GM12878 (cell line): ENCODE results near the gene PCDHB13. TPM values are rescaled to one million over a fixed set of nuclear protein-coding genes. Genes with fewer than 3 reads are reported as not detected.

ENCODE experiments used
- ATAC-seq: fragments of 200-7000 bp; cut with Tn5 transposase; 3 replicates; pipeline ENCODE4 v1.9.1; 2020; ENCODE audit warnings: mild to moderate bottlenecking, moderate library complexity
- BruUV-seq: library from RNA; stranded (reverse); fragments of 400-500 nt; replicated peaks from 2 replicates; lab custom pipeline; 2021; lab: Mats Ljungman, UMichigan
- CTCF ChIA-PET: fragments of 300-600 bp; sonication (Branson Sonifier 250); formaldehyde crosslinking; extraction: SDS; loops from one replicate; lab custom pipeline; 2021; ENCODE audit warnings: inconsistent platforms; lab: Yijun Ruan, JAX
- POLR2A ChIA-PET: fragments of 350-600 bp; formaldehyde crosslinking; extraction: SDS; loops from one replicate; lab custom pipeline; 2021; ENCODE audit warnings: inconsistent platforms; lab: Charles Lee
- RAD21 ChIA-PET: fragments of 300-600 bp; sonication (Branson Sonifier 250); formaldehyde crosslinking; loops from one replicate; lab custom pipeline; 2023; ENCODE audit warnings: antibody characterized with exemption; ENCODE audit not compliant: unreplicated experiment; lab: Charles Lee
- SMC1A ChIA-PET: fragments of 300-600 bp; sonication (Branson Sonifier 250); formaldehyde crosslinking; loops from one replicate; lab custom pipeline; 2023; ENCODE audit not compliant: unreplicated experiment, uncharacterized antibody; lab: Charles Lee
- DNase-seq: peaks from one replicate; pipeline ENCODE4 v3.0.0-alpha.2; 2011; ENCODE audit warnings: low read depth, low spot score
- FAIRE-seq: peaks from 3 replicates; lab custom pipeline; 2011; peaks lifted over from hg19 to GRCh38; lab: Jason Lieb, UNC
- H2AFZ ChIP-seq: 2 replicates; pipeline ENCODE4 v1.6.0; 2011; ENCODE audit warnings: low read depth, low read length, control low read depth; ENCODE audit not compliant: control insufficient read depth
- H3K27ac ChIP-seq: 2 replicates; pipeline ENCODE4 v1.5.1; 2011; ENCODE audit warnings: control low read depth; ENCODE audit not compliant: control insufficient read depth, insufficient read depth
- H3K27me3 ChIP-seq, 2 experiments: replicated peaks in 1 of 2; 2 replicates each; pipeline versions ENCODE4 v1.6.0 to v1.6.1; 2011; ENCODE audit warnings: low read length in 1 of 2; ENCODE audit not compliant: control insufficient read depth in 2 of 2, insufficient read depth in 2 of 2
- H3K36me3 ChIP-seq, 2 experiments: 2 replicates each; pipeline ENCODE4 v1.5.1; 2011; ENCODE audit warnings: low read length in 1 of 2; ENCODE audit not compliant: control insufficient read depth in 2 of 2, insufficient read depth in 2 of 2
- H3K4me1 ChIP-seq: 2 replicates; pipeline ENCODE4 v1.6.1; 2011; ENCODE audit warnings: mild to moderate bottlenecking, low read length, moderate library complexity, mixed read lengths; ENCODE audit not compliant: control insufficient read depth, insufficient read depth
- H3K4me2 ChIP-seq: 2 replicates; pipeline ENCODE4 v1.6.0; 2011; ENCODE audit warnings: control low read depth; ENCODE audit not compliant: control insufficient read depth, insufficient read depth
- H3K4me3 ChIP-seq: fragments of 200-600 bp; sonication (generic); 2 replicates; pipeline ENCODE4 v1.5.1; 2016
- H3K79me2 ChIP-seq: 2 replicates; pipeline ENCODE4 v1.6.0; 2011; ENCODE audit warnings: low read length; ENCODE audit not compliant: control insufficient read depth, insufficient read depth
- H3K9ac ChIP-seq: 2 replicates; pipeline ENCODE4 v1.8.0; 2011; ENCODE audit warnings: low read length, control low read depth, mixed read lengths; ENCODE audit not compliant: control insufficient read depth, insufficient read depth
- H3K9me3 ChIP-seq: replicated peaks from 3 replicates; pipeline ENCODE4 v1.5.1; 2011; ENCODE audit warnings: mild to moderate bottlenecking, low read length; ENCODE audit not compliant: control insufficient read depth, insufficient read depth
- H4K20me1 ChIP-seq: 2 replicates; pipeline ENCODE4 v1.6.0; 2011; ENCODE audit not compliant: control insufficient read depth, insufficient read depth
- E2F8 ChIP-seq: fragments of 450-650 bp; IDR thresholded peaks from 2 replicates; pipeline ENCODE4 v1.6.1; 2018; ENCODE audit warnings: mild to moderate bottlenecking, low read depth, moderate library complexity; ENCODE audit not compliant: partially characterized antibody
- JUNB ChIP-seq: IDR thresholded peaks from 2 replicates; pipeline ENCODE4 v1.6.1; 2016; ENCODE audit warnings: antibody characterized with exemption, mild to moderate bottlenecking
- KLF5 ChIP-seq: fragments of 450-650 bp; IDR thresholded peaks from 2 replicates; pipeline ENCODE4 v1.6.1; 2014; ENCODE audit warnings: mild to moderate bottlenecking; ENCODE audit not compliant: partially characterized antibody
- RAD21 ChIP-seq: IDR thresholded peaks from 2 replicates; pipeline ENCODE4 v1.6.1; 2011; ENCODE audit warnings: mild to moderate bottlenecking, low read depth, low read length, moderate library complexity; ENCODE audit not compliant: insufficient read depth
- RELA ChIP-seq: fragments of 450-650 bp; IDR thresholded peaks from 2 replicates; pipeline ENCODE4 v1.8.0; 2014; ENCODE audit warnings: borderline replicate concordance; ENCODE audit not compliant: partially characterized antibody
- SREBF2 ChIP-seq: IDR thresholded peaks from 2 replicates; pipeline ENCODE4 v1.6.1; 2012; ENCODE audit warnings: mild to moderate bottlenecking, low read length
- WGBS: methylation state at CpG from one replicate; pipeline ENCODE4 v1.1.6; 2016; ENCODE audit warnings: low lambda C conversion rate; ENCODE audit not compliant: insufficient replicate concordance, insufficient coverage; ENCODE audit errors: missing lambda C conversion rate; 5-methylcytosine and 5-hydroxymethylcytosine counted together
- in situ Hi-C: fragments of 300-500 bp; cut with MboI; formaldehyde crosslinking; loops from 9 replicates; pipeline ENCODE4 v1.14.3; 2018; ENCODE audit warnings: mixed read lengths
- intact Hi-C: fragments of 100-400 bp; cut with micrococcal nuclease; formaldehyde crosslinking; loops from one replicate; pipeline ENCODE4 v1.14.2; 2022; ENCODE audit not compliant: unreplicated experiment
- polyA plus RNA-seq, 11 experiments: library from polyadenylated mRNA; depleted of rRNA in 4 of 11; unstranded in 6 of 11; stranded (reverse) in 5 of 11; fragments of >200 nt; fragmentation: Nextera tagmentation in 4 of 11; fragmentation: Illumina TruSeq in 1 of 11; extraction: Ambion mirVana in 4 of 11; extraction: Trizol in 1 of 11; gene quantifications; 1 replicate in 1 of 11; 2 replicates in 10 of 11; pipeline versions ENCODE4 v1.2.1 to v1.2.3, GENCODE V29; 2011 to 2016; ENCODE audit warnings: inconsistent platforms in 2 of 11, missing spikeins in 2 of 11, low read depth in 1 of 11
- total RNA-seq, 4 experiments: library from RNA; depleted of rRNA in 3 of 4; stranded (reverse); fragments of >200 nt in 3 of 4; fragmentation: Illumina TruSeq in 1 of 4; extraction: Trizol in 1 of 4; gene quantifications; 2 replicates each; pipeline versions ENCODE4 v1.2.1 to v1.2.3, GENCODE V29; 2013 to 2021
- TF ChIP-seq, protein P1 (sequence below), 3 experiments: IDR thresholded peaks in 2 of 3; conservative IDR thresholded peaks in 1 of 3; 2 replicates each; pipeline ENCODE4 v1.5.1; 2011; ENCODE audit warnings: low read depth in 3 of 3, low read length in 3 of 3, mild to moderate bottlenecking in 3 of 3, control low read depth in 2 of 3, moderate library complexity in 2 of 3, inconsistent platforms in 1 of 3, mixed read lengths in 1 of 3; ENCODE audit not compliant: control insufficient read depth in 2 of 3, insufficient read depth in 1 of 3; ENCODE audit errors: extremely low read depth in 1 of 3
- TF ChIP-seq, protein P2 (sequence below): fragments of 450-650 bp; IDR thresholded peaks from 2 replicates; pipeline ENCODE4 v1.6.1; 2017; ENCODE audit warnings: antibody characterized with exemption, mild to moderate bottlenecking, moderate library complexity

PCDHB13 gene
- total and polyA plus RNA-seq, 10 of the 15 experiments (the other 5 are each of a cell fraction or from before 2014, with no cell fraction given) = 0.01 to 0.03 TPM; not detected in 8

- no peak for FAIRE-seq
- no peak within 1 kb of the TSS for H2AFZ ChIP-seq
- TF ChIP-seq E2F8 (no peak), SREBF2 (no peak), RAD21 (peak; percentile 35; the same call in 1 of the 2 replicates), RELA (no peak), JUNB (no peak), KLF5 (no peak)
- TF ChIP-seq, protein P1, sequence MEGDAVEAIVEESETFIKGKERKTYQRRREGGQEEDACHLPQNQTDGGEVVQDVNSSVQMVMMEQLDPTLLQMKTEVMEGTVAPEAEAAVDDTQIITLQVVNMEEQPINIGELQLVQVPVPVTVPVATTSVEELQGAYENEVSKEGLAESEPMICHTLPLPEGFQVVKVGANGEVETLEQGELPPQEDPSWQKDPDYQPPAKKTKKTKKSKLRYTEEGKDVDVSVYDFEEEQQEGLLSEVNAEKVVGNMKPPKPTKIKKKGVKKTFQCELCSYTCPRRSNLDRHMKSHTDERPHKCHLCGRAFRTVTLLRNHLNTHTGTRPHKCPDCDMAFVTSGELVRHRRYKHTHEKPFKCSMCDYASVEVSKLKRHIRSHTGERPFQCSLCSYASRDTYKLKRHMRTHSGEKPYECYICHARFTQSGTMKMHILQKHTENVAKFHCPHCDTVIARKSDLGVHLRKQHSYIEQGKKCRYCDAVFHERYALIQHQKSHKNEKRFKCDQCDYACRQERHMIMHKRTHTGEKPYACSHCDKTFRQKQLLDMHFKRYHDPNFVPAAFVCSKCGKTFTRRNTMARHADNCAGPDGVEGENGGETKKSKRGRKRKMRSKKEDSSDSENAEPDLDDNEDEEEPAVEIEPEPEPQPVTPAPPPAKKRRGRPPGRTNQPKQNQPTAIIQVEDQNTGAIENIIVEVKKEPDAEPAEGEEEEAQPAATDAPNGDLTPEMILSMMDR (IDR thresholded peaks at IDR 0.05 in 2 of 3, conservative IDR thresholded peaks at IDR 0.05 in 1 of 3; ENCODE audit: control insufficient read depth in 2 of 3, extremely low read depth in 1 of 3, insufficient read depth in 1 of 3, low read depth in 3 of 3, low read length in 3 of 3) = peak in 2 of 3 experiments; percentile 7 to 31; a peak in 1 of 6 replicates
- TF ChIP-seq, protein P2, sequence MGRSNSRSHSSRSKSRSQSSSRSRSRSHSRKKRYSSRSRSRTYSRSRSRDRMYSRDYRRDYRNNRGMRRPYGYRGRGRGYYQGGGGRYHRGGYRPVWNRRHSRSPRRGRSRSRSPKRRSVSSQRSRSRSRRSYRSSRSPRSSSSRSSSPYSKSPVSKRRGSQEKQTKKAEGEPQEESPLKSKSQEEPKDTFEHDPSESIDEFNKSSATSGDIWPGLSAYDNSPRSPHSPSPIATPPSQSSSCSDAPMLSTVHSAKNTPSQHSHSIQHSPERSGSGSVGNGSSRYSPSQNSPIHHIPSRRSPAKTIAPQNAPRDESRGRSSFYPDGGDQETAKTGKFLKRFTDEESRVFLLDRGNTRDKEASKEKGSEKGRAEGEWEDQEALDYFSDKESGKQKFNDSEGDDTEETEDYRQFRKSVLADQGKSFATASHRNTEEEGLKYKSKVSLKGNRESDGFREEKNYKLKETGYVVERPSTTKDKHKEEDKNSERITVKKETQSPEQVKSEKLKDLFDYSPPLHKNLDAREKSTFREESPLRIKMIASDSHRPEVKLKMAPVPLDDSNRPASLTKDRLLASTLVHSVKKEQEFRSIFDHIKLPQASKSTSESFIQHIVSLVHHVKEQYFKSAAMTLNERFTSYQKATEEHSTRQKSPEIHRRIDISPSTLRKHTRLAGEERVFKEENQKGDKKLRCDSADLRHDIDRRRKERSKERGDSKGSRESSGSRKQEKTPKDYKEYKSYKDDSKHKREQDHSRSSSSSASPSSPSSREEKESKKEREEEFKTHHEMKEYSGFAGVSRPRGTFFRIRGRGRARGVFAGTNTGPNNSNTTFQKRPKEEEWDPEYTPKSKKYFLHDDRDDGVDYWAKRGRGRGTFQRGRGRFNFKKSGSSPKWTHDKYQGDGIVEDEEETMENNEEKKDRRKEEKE = no peak
- H4K20me1 ChIP-seq = no peaks in the 10 kb centered on the region
- RAD21 ChIA-PET = no interaction called here
- CTCF ChIA-PET = no interaction called here
- no peaks in the 10 kb centered on the region for H3K36me3 ChIP-seq
- no peak for ATAC-seq
- SMC1A ChIA-PET = no interaction called here
- in situ Hi-C loops (no loop called here), intact Hi-C loops (no loop called here)
- POLR2A ChIA-PET = no interaction called here
- H3K4me1 ChIP-seq = no peaks in the 10 kb centered on the region
- no peaks in the 10 kb centered on the region for H3K27me3 ChIP-seq
- no TSS peak for BruUV-seq
- H3K79me2 ChIP-seq = no peaks in the 10 kb centered on the region
- H3K9ac ChIP-seq = no peak within 1 kb of the TSS
- H3K27ac ChIP-seq = no peak within 1 kb of the TSS
- H3K9me3 ChIP-seq = no peaks in the 10 kb centered on the region; the same call in 2 of the 3 replicates
- 34% methylated on average over 20 of the region's 20 CpGs for whole genome bisulfite sequencing
- no peak within 1 kb of the TSS for H3K4me3 ChIP-seq
- DNase-seq = no peak
- H3K4me2 ChIP-seq = no peak within 1 kb of the TSS
Measured at GRCh38 chr5:141172381-141173204, 41.1 kb upstream of the PCDHB13 start, which contains the start of gene PCDHB7. PCDHB7 (plus strand) TSS chr5:141172644; CDS start chr5:141172836, 192 bp downstream.
